ENCODE results near the gene DNAH12. TPM values are rescaled to one million over a fixed set of nuclear protein-coding genes. Genes with fewer than 3 reads are reported as not detected.
A peak's percentile ranks its signal among the peaks of the same experiment; 100 is the strongest.
"Not testable (repeated sequence)": the region's sequence is repeated elsewhere in the genome, so short reads cannot be mapped to it uniquely, and the experiment has no call there.

Gene DNAH12
- total and polyA plus RNA-seq, 2 of the 13 experiments (the other 11 are each of a cell fraction or from before 2014, with no cell fraction given): 0.11 TPM

GRCh38 chr3:57331078-57331610 lies 213.0 kb downstream of the DNAH12 start:
- H3K9me3 ChIP-seq (ENCODE audit: low read length): no peaks in the 10 kb centered on the region
- no peak overlapping the region for H3K9ac ChIP-seq (ENCODE audit: insufficient read depth, low read depth, low read length)
- in situ Hi-C loops (cut with HindIII; ENCODE audit: extremely low pct_ligation_motif_present, low pct_unique_long_range_greater_than_20kb) (no loop called here), intact Hi-C loops (cut with micrococcal nuclease; ENCODE audit: unreplicated experiment) (no loop called here)
- no peak overlapping the region for H3K27ac ChIP-seq (ENCODE audit: extremely low read length, insufficient read depth, low read length)
- no peaks in the 10 kb centered on the region for H3K36me3 ChIP-seq (replicated peaks in 1 of 2; ENCODE audit: control insufficient read depth in 1 of 2, insufficient read depth in 2 of 2, low read length in 2 of 2)
- H3K79me2 ChIP-seq (ENCODE audit: insufficient read depth, low read length): no peaks in the 10 kb centered on the region
- peaks cover 13% of the 10 kb centered on the region for H3K4me1 ChIP-seq (ENCODE audit: insufficient read depth, low read length)
- no peak for FAIRE-seq
- 0 out of 2 replicates have a peak overlapping the region, but pooled peaks have one; percentile 5 for H3K4me2 ChIP-seq (ENCODE audit: low read depth, low read length)
- peak; percentile 74 for ATAC-seq
- ChIA-PET CTCF (ENCODE audit: low intra/inter-chr PET ratio, low total read pairs) (no interaction called here), POLR2A (no interaction called here)
- H4K20me1 ChIP-seq (ENCODE audit: insufficient read depth, low read length): no peaks in the 10 kb centered on the region
- H2AFZ ChIP-seq (ENCODE audit: low read length): no peak overlapping the region
- H3K27me3 ChIP-seq (ENCODE audit: control insufficient read depth in 1 of 2, insufficient read depth in 2 of 2, low read length in 2 of 2): no peaks in the 10 kb centered on the region
- no TSS peak for BruUV-seq (replicated peaks)
- H3K4me3 ChIP-seq (replicated peaks in 1 of 3; ENCODE audit: insufficient read depth in 1 of 3, low read depth in 2 of 3, low read length in 3 of 3): no peak overlapping the region
- peak; percentile 7 for DNase-seq (ENCODE audit: low spot score)
- no peak for TF ChIP-seq CSRNP2 (CRISPR knock-in tag; conservative IDR thresholded peaks at IDR 0.05; ENCODE audit: low read depth)
- TF ChIP-seq ZNF503 (CRISPR knock-in tag; IDR thresholded peaks at IDR 0.05): no peak
- TF ChIP-seq IKZF5 (CRISPR knock-in tag; IDR thresholded peaks at IDR 0.05): no peak
- TF ChIP-seq MXD4 (CRISPR knock-in tag; IDR thresholded peaks at IDR 0.05): no peak
- TF ChIP-seq ZBTB7B (CRISPR knock-in tag; IDR thresholded peaks at IDR 0.05): no peak
- TF ChIP-seq ZFP62 (CRISPR knock-in tag; IDR thresholded peaks at IDR 0.05): no peak
- TF ChIP-seq NFYC (CRISPR knock-in tag; IDR thresholded peaks at IDR 0.05): no peak
- TF ChIP-seq CEBPG (CRISPR knock-in tag; IDR thresholded peaks at IDR 0.05): no peak
- TF ChIP-seq EP300 (IDR thresholded peaks at IDR 0.05; ENCODE audit: low read depth in 2 of 2, low read length in 2 of 2): no peak
- no peak for TF ChIP-seq EP300 (CRISPR knock-in tag; IDR thresholded peaks at IDR 0.05; ENCODE audit: borderline replicate concordance)
- TF ChIP-seq RAD21 (CRISPR knock-in tag; IDR thresholded peaks at IDR 0.05): no peak
- 30% methylated on average over 3 of the region's 3 CpGs for WGBS (ENCODE audit: low lambda C conversion rate)

- H4K20me1 ChIP-seq (ENCODE audit: insufficient read depth, low read length); H3K4me3 ChIP-seq (replicated peaks in 1 of 3; ENCODE audit: insufficient read depth in 1 of 3, low read depth in 2 of 3, low read length in 3 of 3); ATAC-seq; H3K79me2 ChIP-seq (ENCODE audit: insufficient read depth, low read length); H3K4me2 ChIP-seq (ENCODE audit: low read depth, low read length); BruUV-seq (replicated peaks); in situ Hi-C loops (cut with HindIII; ENCODE audit: extremely low pct_ligation_motif_present, low pct_unique_long_range_greater_than_20kb); intact Hi-C loops (cut with micrococcal nuclease; ENCODE audit: unreplicated experiment); DNase-seq (ENCODE audit: low spot score); H3K9ac ChIP-seq (ENCODE audit: insufficient read depth, low read depth, low read length); H3K36me3 ChIP-seq (replicated peaks in 1 of 2; ENCODE audit: control insufficient read depth in 1 of 2, insufficient read depth in 2 of 2, low read length in 2 of 2); FAIRE-seq; H3K27ac ChIP-seq (ENCODE audit: extremely low read length, insufficient read depth, low read length); H3K4me1 ChIP-seq (ENCODE audit: insufficient read depth, low read length); H2AFZ ChIP-seq (ENCODE audit: low read length); H3K9me3 ChIP-seq (ENCODE audit: low read length); POLR2A ChIA-PET; H3K27me3 ChIP-seq (ENCODE audit: control insufficient read depth in 1 of 2, insufficient read depth in 2 of 2, low read length in 2 of 2); CTCF ChIA-PET (ENCODE audit: low intra/inter-chr PET ratio, low total read pairs): not testable (repeated sequence)
- WGBS (ENCODE audit: low lambda C conversion rate): 0% methylated on average over 1 of the region's 1 CpG
Observed at GRCh38 chr3:57326498-57326897, 217.6 kb downstream of the DNAH12 start.

All from HepG2 (cell line).